ENCODE measurements around the gene JMJD1C. TPM values are rescaled to one million over a fixed set of nuclear protein-coding genes. Genes with fewer than 3 reads are reported as not detected.
A peak's percentile ranks its signal among the peaks of the same experiment; 100 is the strongest.
"Not testable (repeated sequence)": the region's sequence is repeated elsewhere in the genome, so short reads cannot be mapped to it uniquely, and the experiment has no call there.

JMJD1C gene, protein sequence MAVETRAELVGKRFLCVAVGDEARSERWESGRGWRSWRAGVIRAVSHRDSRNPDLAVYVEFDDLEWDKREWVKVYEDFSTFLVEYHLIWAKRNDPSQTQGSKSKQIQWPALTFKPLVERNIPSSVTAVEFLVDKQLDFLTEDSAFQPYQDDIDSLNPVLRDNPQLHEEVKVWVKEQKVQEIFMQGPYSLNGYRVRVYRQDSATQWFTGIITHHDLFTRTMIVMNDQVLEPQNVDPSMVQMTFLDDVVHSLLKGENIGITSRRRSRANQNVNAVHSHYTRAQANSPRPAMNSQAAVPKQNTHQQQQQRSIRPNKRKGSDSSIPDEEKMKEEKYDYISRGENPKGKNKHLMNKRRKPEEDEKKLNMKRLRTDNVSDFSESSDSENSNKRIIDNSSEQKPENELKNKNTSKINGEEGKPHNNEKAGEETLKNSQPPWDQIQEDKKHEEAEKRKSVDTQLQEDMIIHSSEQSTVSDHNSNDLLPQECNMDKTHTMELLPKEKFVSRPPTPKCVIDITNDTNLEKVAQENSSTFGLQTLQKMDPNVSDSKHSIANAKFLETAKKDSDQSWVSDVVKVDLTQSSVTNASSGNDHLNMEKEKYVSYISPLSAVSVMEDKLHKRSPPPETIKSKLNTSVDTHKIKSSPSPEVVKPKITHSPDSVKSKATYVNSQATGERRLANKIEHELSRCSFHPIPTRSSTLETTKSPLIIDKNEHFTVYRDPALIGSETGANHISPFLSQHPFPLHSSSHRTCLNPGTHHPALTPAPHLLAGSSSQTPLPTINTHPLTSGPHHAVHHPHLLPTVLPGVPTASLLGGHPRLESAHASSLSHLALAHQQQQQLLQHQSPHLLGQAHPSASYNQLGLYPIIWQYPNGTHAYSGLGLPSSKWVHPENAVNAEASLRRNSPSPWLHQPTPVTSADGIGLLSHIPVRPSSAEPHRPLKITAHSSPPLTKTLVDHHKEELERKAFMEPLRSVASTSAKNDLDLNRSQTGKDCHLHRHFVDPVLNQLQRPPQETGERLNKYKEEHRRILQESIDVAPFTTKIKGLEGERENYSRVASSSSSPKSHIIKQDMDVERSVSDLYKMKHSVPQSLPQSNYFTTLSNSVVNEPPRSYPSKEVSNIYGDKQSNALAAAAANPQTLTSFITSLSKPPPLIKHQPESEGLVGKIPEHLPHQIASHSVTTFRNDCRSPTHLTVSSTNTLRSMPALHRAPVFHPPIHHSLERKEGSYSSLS (N-terminal part only)
- total RNA-seq (2014; rRNA removed; shearing (Covaris generic)), result 43.8 and 57.0 TPM in 2 replicates

DNA sequence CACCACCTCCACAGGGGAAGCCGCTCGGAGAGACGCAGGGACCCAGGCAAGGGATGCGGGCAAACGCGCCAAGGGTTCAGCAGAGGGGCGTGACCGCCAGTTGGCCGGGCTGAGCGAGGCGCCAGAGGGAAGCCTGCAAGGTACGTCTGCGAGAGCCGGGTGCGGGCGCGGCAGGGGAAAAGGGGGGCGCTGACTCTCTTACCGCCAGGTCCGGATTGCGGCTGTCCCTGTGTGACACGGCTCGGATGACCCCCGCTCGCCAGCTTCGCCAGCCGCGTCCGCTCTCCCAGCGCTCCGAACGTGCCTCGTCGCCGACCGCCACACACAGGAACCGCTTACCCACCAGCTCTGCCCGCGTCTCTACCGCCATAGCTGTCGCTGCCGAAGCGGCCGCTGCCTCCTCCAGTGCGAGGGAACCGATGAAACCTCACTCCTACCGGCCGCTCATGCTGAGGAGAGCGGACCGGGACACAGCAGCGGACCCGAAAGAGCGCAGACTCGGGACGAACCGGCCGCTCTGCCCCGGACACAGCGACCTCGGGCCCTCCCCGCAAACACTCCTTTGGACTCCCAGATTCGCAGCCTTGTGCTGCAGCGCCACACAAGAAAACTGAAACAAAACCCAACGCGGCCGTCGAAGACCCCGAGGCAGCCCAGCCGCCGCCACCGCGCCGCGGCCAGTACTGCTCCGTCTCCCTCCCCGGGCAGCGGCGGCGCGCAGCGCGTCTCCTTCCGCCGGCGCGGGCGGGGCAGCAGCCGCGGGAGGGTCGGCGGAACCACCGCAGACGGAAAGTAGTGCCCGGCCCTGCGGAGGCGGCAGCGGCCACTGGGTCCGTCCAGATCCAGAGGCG is at the start of gene JMJD1C:
Gene JMJD1C (minus strand): TSS at position 685 of the 851 bp plus-strand sequence. CDS start 315 bp downstream, at position 370.
- DNase-seq (ENCODE audit: low read depth), result peak; percentile 85

DNA sequence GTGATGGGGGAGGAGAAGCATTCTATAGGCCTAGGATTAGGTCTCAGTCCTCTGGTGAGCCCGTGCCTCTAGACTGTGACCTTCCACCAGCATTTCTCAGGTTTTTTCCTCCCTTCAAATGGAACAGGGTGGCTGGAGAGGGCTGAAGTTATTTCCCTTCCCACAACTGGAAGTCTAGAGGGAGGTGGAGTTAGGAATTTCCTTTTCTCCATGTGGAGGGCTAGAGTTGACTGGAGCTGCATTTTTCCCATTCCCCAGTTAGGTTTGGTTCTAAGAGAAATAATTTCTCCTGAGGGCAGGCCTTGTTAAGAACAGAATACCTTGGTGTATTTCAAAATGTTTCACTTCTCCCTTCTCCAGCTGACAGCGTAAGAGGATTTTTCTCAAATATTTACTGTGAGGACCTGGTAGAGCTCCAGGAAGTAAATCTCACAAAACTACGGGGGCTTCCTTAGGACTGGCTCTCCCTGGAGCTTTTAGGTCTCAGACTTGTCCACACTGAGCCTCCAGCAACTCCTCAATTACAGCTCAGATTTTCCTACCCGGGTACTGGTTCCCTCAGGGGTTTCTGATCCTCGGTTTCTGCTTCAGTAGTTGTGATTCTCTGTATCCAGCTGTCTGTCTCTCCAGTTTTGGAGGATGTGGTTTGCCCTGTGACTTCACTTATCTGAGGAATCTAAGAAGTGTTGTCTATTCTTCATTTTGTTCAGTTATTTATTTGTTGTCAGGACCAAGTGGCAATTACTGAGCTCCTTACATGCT is 49.4 kb upstream of the JMJD1C start:
- peak; percentile 97 for DNase-seq (ENCODE audit: low read depth)

DNA sequence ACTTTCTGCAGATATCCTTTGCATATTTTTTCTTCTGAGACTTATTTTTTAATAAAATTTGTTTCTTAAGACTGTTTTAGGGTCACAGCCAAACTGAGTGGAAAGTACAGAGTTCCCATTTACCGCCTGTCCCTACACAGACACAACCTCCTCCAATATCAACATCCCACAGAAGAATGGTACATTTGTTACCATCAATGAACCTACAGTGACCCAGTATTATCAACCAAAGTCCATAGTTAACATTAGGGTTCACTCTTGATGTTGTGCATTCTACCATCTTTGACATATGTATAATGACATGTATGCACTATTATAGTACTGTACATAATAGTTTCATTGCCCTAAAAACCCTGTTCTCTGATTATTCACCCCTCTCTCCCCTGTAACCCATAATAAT is 40.8 kb upstream of the JMJD1C start:
- no peak for DNase-seq (ENCODE audit: low read depth)

DNA sequence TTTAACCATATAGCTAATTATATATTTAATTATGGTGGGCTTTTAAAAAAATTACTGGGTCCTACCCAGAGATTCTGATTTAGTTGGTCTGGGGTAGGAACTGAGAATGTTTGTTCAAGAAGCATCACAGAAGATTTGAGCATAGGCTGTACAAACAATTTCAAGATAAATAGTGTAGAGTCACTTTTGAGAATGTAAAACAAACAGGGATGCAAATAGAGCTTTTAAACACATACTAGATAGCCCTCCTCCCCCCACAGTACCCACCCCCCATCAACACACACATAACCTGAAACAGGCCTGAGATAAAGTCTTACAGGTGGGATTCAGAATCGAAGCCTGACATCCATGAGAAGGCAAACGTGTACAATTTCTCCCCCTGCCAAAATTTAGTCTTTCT is 39.8 kb upstream of the JMJD1C start:
- DNase-seq (ENCODE audit: low read depth), result no peak

DNA sequence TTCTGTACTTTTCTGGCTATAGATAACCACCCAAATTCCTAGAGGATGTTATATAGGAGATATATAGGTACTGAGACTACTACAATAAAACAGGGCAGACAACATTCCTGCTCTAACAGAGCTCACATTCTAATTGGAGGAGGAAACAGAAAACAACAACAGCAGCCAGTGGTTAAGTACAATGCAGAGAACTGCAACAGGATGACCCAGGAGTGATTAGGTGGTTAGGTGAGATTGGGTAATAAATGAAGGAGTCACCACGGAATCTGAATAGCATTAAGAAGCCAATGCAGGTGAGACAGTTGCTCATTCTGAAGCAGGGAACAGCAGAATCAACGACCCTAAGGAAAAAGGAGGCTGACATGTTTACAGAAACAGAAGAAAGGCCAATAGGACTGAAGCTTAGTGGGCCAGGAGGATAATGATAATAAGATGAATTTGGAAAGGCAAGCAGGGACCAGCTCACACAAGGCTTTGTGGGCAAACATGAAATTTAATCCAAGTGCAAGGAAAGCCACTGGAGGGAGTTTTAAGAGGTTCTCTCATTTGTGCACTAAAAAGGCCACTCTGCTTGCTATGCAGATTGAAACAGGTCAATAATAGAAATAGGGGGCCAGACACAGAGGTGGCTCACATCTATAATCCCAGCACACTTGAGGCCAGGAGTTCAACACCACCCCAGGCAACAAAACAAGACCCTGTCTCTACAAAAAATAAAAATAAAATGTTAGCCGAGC is 38.5 kb upstream of the JMJD1C start:
- no peak for DNase-seq (ENCODE audit: low read depth)

DNA sequence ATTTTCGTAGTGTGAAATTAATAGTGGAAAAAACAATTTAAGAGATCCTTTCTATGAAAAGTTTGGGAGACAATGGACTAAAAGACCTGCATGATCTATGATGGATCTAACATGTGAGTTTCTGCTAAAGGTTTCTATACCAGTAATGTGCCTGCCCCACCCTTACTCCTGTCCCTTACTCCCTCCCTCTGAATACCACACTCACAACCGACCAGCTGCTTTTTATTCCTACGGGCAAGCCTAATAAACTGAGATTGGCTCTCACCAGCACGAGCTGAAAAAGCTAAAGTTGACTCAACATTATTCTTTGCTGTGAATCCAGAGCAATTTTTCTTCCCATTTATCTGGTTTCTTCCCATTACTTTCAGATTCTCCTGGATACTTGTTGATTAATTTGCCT is 37.6 kb upstream of the JMJD1C start:
- no peak for DNase-seq (ENCODE audit: low read depth)

DNA sequence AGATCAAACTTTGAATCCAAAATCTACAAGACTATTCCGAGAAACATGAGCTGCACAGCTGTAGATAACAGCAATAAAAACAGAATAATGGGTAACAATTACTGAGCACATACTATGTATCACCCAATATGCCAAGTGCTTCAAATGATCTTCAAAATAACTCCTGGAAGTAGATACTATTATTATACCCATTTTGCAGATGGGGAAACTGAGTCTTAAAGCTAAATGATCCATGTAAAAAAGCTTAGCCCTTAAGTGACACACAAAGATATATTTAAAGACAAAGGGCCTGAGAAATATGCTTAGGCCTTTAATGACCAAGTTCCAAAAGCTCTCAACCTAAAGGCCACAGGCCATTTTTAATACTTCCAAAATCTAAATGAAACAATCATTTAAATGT is 37.1 kb upstream of the JMJD1C start:
- DNase-seq (ENCODE audit: low read depth), result no peak

DNA sequence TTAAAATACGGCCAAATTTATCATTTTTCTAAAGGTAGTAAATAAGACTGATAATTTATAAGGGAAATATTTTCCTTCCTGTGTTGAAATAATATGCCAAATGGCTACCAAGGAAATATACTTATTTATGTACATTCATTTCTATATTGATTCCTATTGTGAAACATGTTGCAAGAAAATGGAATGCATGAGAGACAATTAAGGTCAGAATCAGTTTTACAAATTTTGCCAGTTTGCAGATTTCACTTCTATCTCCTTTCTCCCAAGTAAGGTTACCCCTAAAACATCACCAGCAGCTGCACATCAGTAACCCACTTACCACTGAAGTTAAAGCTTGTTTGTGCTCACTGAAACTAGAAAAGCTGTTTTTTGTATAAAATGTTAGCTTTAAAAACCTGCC is 36.2 kb upstream of the JMJD1C start:
- DNase-seq (ENCODE audit: low read depth), result no peak

DNA sequence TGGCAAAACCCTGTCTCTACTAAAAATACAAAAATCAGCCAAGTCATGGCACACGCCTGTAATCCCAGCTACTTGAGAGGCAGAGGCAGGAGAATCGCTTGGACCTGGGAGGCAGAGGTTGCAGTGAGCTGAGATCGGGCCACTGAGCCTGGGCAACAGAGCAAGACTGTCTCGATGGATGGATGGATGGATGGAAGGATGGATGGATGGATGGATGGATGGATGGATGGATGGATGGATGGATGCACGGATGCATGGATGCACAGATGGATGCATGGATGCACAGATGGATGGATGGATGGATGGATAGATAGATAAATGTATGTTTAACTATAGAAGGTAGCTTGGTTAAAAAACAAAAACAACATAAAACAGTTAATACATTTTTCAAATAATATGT is 34.8 kb upstream of the JMJD1C start:
- not testable (repeated sequence) for DNase-seq (ENCODE audit: low read depth)

DNA sequence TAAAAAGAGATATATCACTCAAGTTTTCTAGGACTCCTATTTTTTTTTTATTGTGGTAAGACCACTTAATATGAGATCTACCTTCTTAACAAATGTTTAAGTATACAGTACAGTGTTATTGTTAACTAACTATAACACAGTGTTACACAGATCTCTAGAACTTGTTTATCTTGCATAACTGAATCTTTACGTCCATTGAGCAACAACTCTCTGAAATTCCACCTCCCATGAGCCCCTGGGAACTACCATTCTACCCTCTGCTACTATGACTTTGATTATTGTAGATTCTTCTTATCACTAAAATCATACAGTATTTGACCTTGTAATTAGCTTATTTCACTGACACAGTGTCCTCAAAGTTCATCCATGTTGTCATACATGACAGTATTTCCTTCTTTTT is 32.9 kb upstream of the JMJD1C start:
- no peak for DNase-seq (ENCODE audit: low read depth)

DNA sequence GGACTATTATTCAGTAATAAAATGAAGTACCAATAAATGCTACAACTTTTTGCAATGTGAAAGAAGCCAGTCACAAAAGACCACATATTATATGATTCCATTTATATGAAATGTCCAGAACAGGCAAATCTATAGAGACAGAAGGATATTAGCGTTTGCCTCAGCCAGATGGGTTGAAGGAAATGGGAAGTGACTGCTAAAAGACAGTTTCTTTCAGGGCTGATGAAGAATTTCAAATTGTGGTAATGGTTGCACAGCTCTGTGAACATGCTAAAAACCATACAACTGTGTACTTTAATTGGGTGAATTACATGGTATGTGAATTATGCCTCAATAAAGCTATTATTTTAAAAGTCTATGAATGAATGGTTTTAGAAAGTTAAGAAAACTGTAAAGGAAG is 31.5 kb upstream of the JMJD1C start:
- no peak for DNase-seq (ENCODE audit: low read depth)

DNA sequence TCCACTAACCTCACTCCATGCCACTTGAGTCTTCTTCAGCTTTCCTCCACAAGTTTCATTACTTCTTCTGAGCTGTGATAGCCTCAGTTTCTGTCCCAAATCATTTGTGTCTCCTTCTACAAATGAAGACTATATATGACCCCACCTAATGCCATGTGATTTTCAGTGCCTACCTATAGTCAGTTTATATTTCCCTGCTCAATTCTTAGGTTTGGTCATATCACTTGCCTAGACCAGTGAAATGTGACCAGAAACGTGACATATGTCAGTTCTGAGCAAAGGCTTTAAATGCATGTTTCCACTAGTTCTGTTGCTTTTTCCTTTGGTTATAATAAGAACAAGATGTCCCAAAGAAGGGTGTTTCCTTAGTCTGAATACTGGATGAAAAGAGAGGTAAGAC is 30.8 kb upstream of the JMJD1C start:
- no peak for DNase-seq (ENCODE audit: low read depth)

DNA sequence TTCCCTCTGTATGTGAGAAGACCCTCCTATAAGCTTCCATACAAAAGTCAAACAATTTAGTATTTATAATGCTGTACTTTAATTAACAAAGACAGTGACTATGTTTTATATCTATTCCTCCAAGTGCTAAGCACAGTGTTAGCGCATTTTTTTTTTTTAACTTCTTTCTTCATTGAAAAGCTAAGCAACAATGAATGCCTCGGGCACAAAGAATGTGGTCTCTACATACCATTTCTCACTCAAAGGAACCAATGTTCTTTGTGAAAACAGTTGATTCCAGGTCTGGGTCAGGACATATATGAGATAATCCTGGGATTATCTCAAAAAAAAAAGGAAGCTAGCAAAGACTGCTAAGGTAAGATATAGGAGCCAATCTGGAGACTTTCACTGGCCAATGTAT is 29.2 kb upstream of the JMJD1C start:
- DNase-seq (ENCODE audit: low read depth), result peak; percentile 13

DNA sequence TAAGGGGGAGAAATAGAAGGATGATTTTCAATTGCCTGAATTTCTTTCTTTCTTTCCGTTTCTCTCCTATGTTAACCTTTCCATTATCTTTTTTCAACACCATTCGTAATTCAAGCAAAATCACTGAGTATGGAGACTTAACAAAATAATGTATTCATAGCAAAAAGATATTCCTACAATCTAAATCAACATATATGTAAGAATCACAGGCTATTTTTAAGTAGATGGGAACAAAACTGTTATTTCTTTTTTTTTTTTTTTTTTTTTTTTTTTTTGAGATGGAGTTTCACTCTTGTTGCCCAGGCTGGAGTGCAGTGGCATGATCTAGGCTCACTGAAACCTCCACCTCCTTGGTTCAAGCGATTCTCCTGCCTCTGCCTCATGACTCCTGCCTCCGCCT is 27.2 kb upstream of the JMJD1C start:
- DNase-seq (ENCODE audit: low read depth), result no peak

DNA sequence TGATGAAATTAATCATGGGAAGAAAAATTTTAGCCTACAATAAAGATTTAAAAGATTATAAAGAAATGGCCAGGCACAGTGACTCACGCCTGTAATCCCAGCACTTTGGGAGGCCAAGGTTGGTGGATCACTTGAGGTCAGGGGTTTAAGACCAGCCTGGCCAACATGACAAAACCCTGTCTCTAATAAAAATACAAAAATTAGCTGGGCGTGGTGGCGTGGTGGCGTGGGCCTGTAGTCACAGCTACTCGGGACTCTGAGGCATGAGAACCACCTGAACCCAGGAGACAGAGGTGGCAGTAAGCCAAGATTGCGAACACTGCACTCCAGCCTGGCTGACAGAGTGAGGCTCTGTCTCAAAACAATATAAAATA is 26.5 kb upstream of the JMJD1C start:
- DNase-seq (ENCODE audit: low read depth), result peak; percentile 53

DNA sequence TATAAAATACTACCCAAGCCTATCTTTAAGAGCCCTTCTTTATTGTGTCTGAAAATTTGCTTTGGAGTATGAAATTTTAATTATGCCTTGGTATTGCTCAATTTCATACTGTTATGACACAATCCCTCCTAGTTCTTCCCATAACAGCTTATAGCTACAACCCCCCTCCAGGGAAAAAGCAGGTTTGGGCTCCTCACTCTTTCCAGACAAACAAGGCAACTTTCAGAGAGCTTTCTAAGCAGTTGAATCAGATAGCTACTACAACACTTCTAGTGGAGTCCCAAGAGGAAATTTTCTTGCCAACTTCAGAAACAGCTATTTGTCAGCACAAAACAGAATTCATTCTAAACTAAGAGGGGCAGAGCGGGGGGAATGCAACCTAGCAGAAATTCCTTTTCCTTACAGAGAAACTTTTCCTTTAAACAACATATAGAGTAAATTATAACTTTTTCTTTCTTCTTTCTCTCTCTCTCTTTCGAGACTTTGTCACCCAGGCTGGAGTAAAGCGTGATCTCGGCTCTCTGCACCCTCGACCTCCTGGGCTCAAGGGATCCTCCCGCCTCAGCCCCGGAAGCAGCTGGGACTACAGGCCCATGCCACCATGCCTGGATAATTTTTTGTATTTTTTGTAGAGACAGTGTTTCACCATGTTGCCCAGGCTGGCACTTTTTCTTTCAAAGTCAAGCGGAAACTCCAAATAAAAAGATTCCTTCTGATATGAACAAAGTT is 26.0 kb upstream of the JMJD1C start:
- peak; percentile 67 for DNase-seq (ENCODE audit: low read depth)

DNA sequence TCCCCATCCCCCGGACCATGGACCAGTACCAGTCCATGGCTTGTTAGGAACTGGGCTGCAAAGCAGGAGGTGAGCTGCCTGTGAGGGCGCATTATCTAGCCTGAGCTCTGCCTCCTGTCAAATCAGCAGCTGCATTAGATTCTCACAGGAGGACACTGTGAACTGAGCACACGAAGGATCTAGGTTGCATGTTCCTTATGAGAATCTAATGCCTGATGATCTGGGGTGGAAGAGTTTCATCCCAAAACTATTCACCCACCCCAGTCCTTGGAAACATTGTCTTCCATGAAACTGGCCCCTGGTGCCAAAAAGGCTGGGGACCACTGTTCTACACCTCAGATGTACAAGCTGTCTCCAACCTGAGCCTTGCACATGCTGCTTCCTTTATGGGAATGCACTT is 24.1 kb upstream of the JMJD1C start:
- DNase-seq (ENCODE audit: low read depth), result no peak

DNA sequence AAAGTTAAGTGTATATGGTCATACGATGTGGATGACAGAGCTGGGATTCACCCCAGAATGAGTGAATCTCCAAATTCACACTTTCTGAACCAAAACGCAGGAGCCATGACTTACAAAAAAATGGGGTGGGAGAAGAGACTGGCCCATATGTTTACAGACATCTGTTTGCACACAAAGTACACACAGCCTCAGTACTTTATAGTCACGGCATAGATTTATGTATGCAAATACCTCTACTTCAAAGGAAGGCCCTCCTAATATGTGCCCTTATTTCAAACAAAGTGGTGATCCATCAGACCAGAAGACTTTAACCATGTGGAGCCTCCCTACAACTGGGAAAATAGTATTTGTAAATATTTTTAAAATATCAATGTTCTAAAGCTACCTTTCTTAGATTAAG is 22.2 kb upstream of the JMJD1C start:
- DNase-seq (ENCODE audit: low read depth), result no peak

DNA sequence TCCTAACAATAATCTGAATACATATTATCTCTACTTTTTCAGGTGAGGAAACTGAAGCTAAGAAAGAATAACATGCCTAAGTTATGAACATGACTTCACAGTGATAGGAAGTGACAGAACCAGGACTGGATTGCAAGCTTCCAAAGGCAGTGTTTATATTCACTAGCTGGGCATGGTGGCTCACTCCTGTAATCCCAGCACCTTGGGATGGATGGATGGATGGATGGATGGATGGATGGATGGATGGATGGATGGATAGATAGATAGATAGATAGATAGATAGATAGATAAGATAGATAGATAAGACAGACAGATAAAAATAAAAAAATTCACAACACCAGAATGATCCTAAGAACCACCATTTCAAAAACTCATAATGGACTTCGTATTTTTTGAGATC is 18.2 kb upstream of the JMJD1C start:
- DNase-seq (ENCODE audit: low read depth), result no peak

Data from RPMI7951 (cell line).